H1 (cell line): Measurements from ENCODE around the gene C1QL2. TPM values are rescaled to one million over a fixed set of nuclear protein-coding genes. Genes with fewer than 3 reads are reported as not detected.

Experiments
- CTCF ChIA-PET: fragments of 300-600 bp; sonication (Branson Sonifier 250); formaldehyde crosslinking; loops from one replicate; lab custom pipeline; 2021; ENCODE audit not compliant: partially characterized antibody; lab: Charles Lee
- POLR2A ChIA-PET: fragments of 300-600 bp; sonication (Branson Sonifier 250); formaldehyde crosslinking; loops from one replicate; lab custom pipeline; 2021; ENCODE audit warnings: inconsistent platforms; ENCODE audit not compliant: partially characterized antibody; lab: Charles Lee
- DNase-seq, 2 experiments: peaks; one replicate each; pipeline versions ENCODE4 v3.0.0 to v3.0.0-alpha.2; 2010 to 2022; ENCODE audit warnings: low spot score in 2 of 2, low read depth in 1 of 2, mixed read lengths in 1 of 2
- FAIRE-seq: peaks from 2 replicates; lab custom pipeline; 2011; peaks lifted over from hg19 to GRCh38; lab: Jason Lieb, UNC
- H2AFZ ChIP-seq: 2 replicates; pipeline ENCODE4 v1.8.1; 2012; ENCODE audit warnings: low read length, inconsistent platforms
- H2AK5ac ChIP-seq: 2 replicates; pipeline ENCODE4 v1.6.1; 2013; ENCODE audit warnings: low read depth, low read length
- H2BK120ac ChIP-seq: replicated peaks from 2 replicates; pipeline ENCODE3; 2013; ENCODE audit warnings: low read depth, low read length, inconsistent platforms
- H2BK12ac ChIP-seq: 2 replicates; pipeline ENCODE4 v1.6.1; 2013; ENCODE audit warnings: low read depth, low read length
- H2BK15ac ChIP-seq: 2 replicates; pipeline ENCODE4 v1.6.1; 2013; ENCODE audit warnings: low read length
- H2BK20ac ChIP-seq: 2 replicates; pipeline ENCODE4 v1.6.1; 2013; ENCODE audit warnings: low read length
- H2BK5ac ChIP-seq: 2 replicates; pipeline ENCODE4 v1.6.1; 2013; ENCODE audit warnings: low read depth, low read length
- H3K14ac ChIP-seq: 2 replicates; pipeline ENCODE4 v1.6.1; 2013; ENCODE audit warnings: inconsistent platforms; ENCODE audit not compliant: insufficient read length
- H3K18ac ChIP-seq: 2 replicates; pipeline ENCODE4 v1.6.1; 2013; ENCODE audit warnings: low read length; ENCODE audit errors: extremely low read depth
- H3K23ac ChIP-seq: 2 replicates; pipeline ENCODE4 v1.6.1; 2013; ENCODE audit warnings: inconsistent platforms; ENCODE audit not compliant: insufficient read length
- H3K23me2 ChIP-seq: 2 replicates; pipeline ENCODE4 v1.6.1; 2013; ENCODE audit warnings: low read depth, low read length
- H3K27ac ChIP-seq: 2 replicates; pipeline ENCODE4 v1.6.1; 2011; ENCODE audit warnings: low read depth, low read length, inconsistent platforms
- H3K27me3 ChIP-seq, 4 experiments: replicated peaks in 1 of 4; 1 replicate in 1 of 4; 2 replicates in 3 of 4; pipeline versions ENCODE4 v1.6.1 to v1.8.1; 2011 to 2013; ENCODE audit warnings: low read length in 3 of 4, mild to moderate bottlenecking in 3 of 4, inconsistent platforms in 2 of 4, mixed read lengths in 2 of 4, moderate library complexity in 1 of 4; ENCODE audit not compliant: control insufficient read depth in 3 of 4, insufficient read depth in 3 of 4; ENCODE audit errors: extremely low read depth in 1 of 4
- H3K36me3 ChIP-seq, 4 experiments: 2 replicates each; pipeline versions ENCODE4 v1.6.1 to v1.8.1; 2011 to 2013; ENCODE audit warnings: mild to moderate bottlenecking in 4 of 4, low read length in 3 of 4, moderate library complexity in 2 of 4, control low read depth in 1 of 4, inconsistent platforms in 1 of 4; ENCODE audit not compliant: insufficient read depth in 4 of 4, control insufficient read depth in 2 of 4
- H3K4ac ChIP-seq: replicated peaks from 2 replicates; pipeline ENCODE3; 2013; ENCODE audit warnings: low read length, low read depth, mixed read lengths, inconsistent platforms; ENCODE audit not compliant: insufficient read length
- H3K4me1 ChIP-seq, 4 experiments: replicated peaks in 1 of 4; 1 replicate in 1 of 4; 2 replicates in 3 of 4; pipeline versions ENCODE4 v1.6.1 to v1.8.1; 2011 to 2013; ENCODE audit warnings: low read length in 3 of 4, inconsistent platforms in 2 of 4, mixed read lengths in 1 of 4; ENCODE audit not compliant: insufficient read depth in 4 of 4, control insufficient read depth in 3 of 4
- H3K4me2 ChIP-seq, 2 experiments: 2 replicates each; pipeline versions ENCODE4 v1.6.1 to v1.8.1; 2011 to 2013; ENCODE audit warnings: low read depth in 2 of 2, low read length in 2 of 2, control low read depth in 1 of 2, inconsistent platforms in 1 of 2, mild to moderate bottlenecking in 1 of 2; ENCODE audit not compliant: insufficient read depth in 1 of 2
- H3K4me3 ChIP-seq, 4 experiments: fragments of 200-600, 300-600 bp in 1 of 4; sonication (generic), shearing (Covaris generic), sonication (Bioruptor Twin) in 1 of 4; 2 replicates each; pipeline versions ENCODE4 v1.5.1 to v1.8.1; 2011 to 2016; ENCODE audit warnings: low read length in 4 of 4, low read depth in 3 of 4, control low read depth in 2 of 4, inconsistent platforms in 2 of 4, mild to moderate bottlenecking in 2 of 4, mixed read lengths in 1 of 4, moderate library complexity in 1 of 4; ENCODE audit not compliant: insufficient read depth in 2 of 4; ENCODE audit errors: extremely low read depth in 1 of 4
- H3K56ac ChIP-seq: replicated peaks from 2 replicates; pipeline ENCODE3; 2013; ENCODE audit warnings: low read depth, mild to moderate bottlenecking, mixed read lengths, low read length, inconsistent platforms; ENCODE audit not compliant: insufficient read length
- H3K79me1 ChIP-seq: 2 replicates; pipeline ENCODE4 v1.6.1; 2013; ENCODE audit warnings: low read depth, low read length, control low read depth
- H3K79me2 ChIP-seq, 2 experiments: 2 replicates each; pipeline versions ENCODE4 v1.6.1 to v1.8.1; 2012 to 2013; ENCODE audit warnings: low read length in 2 of 2, mild to moderate bottlenecking in 2 of 2, inconsistent platforms in 1 of 2; ENCODE audit not compliant: insufficient read depth in 2 of 2, control insufficient read depth in 1 of 2
- H3K9ac ChIP-seq, 4 experiments: replicated peaks in 1 of 4; 1 replicate in 1 of 4; 2 replicates in 3 of 4; pipeline versions ENCODE4 v1.6.1 to v1.8.1; 2011 to 2013; ENCODE audit warnings: low read depth in 3 of 4, low read length in 3 of 4, control low read depth in 2 of 4, mild to moderate bottlenecking in 2 of 4, moderate library complexity in 2 of 4, inconsistent platforms in 1 of 4; ENCODE audit errors: extremely low read depth in 1 of 4
- H3K9me3 ChIP-seq, 2 experiments: 2 replicates each; pipeline versions ENCODE4 v1.6.1 to v1.8.1; 2012 to 2013; ENCODE audit warnings: mild to moderate bottlenecking in 2 of 2, moderate library complexity in 2 of 2, control low read depth in 1 of 2, inconsistent platforms in 1 of 2, low read depth in 1 of 2, low read length in 1 of 2, mixed read lengths in 1 of 2; ENCODE audit not compliant: insufficient read depth in 2 of 2
- H4K20me1 ChIP-seq, 2 experiments: replicated peaks in 1 of 2; 2 replicates each; pipeline versions ENCODE3 to v1.8.1; 2011 to 2013; ENCODE audit warnings: inconsistent platforms in 2 of 2, low read length in 2 of 2, mild to moderate bottlenecking in 1 of 2; ENCODE audit not compliant: insufficient read depth in 2 of 2, control insufficient read depth in 1 of 2
- H4K5ac ChIP-seq: 2 replicates; pipeline ENCODE4 v1.6.1; 2013; ENCODE audit warnings: low read length, low read depth, mixed read lengths, inconsistent platforms; ENCODE audit not compliant: insufficient read length
- H4K8ac ChIP-seq: 2 replicates; pipeline ENCODE4 v1.8.0; 2013; ENCODE audit warnings: mild to moderate bottlenecking, moderate library complexity, low read length, inconsistent platforms; ENCODE audit not compliant: insufficient read depth; ENCODE audit errors: extremely low read depth
- H4K91ac ChIP-seq: replicated peaks from 2 replicates; pipeline ENCODE3; 2013; ENCODE audit warnings: low read length, mixed read lengths, inconsistent platforms; ENCODE audit not compliant: insufficient read length
- SUZ12 ChIP-seq: fragments of 200-600 bp; sonication (generic); IDR thresholded peaks from 2 replicates; pipeline ENCODE4 v1.6.1; 2012; ENCODE audit warnings: mild to moderate bottlenecking, inconsistent platforms, low read length, moderate library complexity, mixed read lengths
- ZNF274 ChIP-seq: IDR thresholded peaks from 2 replicates; pipeline ENCODE4 v1.7.0; 2012; ENCODE audit warnings: low read length, borderline replicate concordance; ENCODE audit errors: extremely low read depth
- WGBS, 2 experiments: shearing (Covaris generic) in 1 of 2; methylation state at CpG; one replicate each; pipeline versions ENCODE4 v1.1.6 to v1.1.7; 2013 to 2015; ENCODE audit warnings: low lambda C conversion rate in 2 of 2, mixed read lengths in 2 of 2, inconsistent platforms in 1 of 2, low coverage in 1 of 2, missing lambda C conversion rate in 1 of 2; ENCODE audit not compliant: insufficient replicate concordance in 2 of 2, insufficient coverage in 1 of 2, insufficient read length in 1 of 2; ENCODE audit errors: extremely low coverage in 1 of 2, missing lambda C conversion rate in 1 of 2; 5-methylcytosine and 5-hydroxymethylcytosine counted together
- polyA plus RNA-seq, 7 experiments: library from polyadenylated mRNA; depleted of rRNA in 3 of 7; stranded (reverse) in 5 of 7; unstranded in 2 of 7; fragments of >200 nt in 5 of 7; fragments of 200-250 nt in 2 of 7; gene quantifications; 1 replicate in 5 of 7; 2 replicates in 1 of 7; 4 replicates in 1 of 7; pipeline versions ENCODE4 v1.2.1 to v1.2.3, GENCODE V29; 2011 to 2013; ENCODE audit warnings: missing spikeins in 2 of 7, mixed read lengths in 2 of 7
- total RNA-seq: library from RNA; stranded (reverse); fragmentation: NEBNext Ultra II Directional; extraction: Animal tissue kit (Norgen Biotek cat#: 25700); gene quantifications from 2 replicates; pipeline ENCODE4 v1.2.1, GENCODE V29; 2021

Gene C1QL2
- total and polyA plus RNA-seq, 2 of the 8 experiments (the other 6 are each of a cell fraction or from before 2014, with no cell fraction given), result 0.80 to 0.88 TPM

- Histone ChIP-seq H3K4me2 (peak overlapping the region; percentile 57 to 58), H3K14ac (no peak overlapping the region), H3K4me1 (peaks cover 3 to 14% (median 7%) of the 10 kb centered on the region in 4 experiments; a peak in 5 of 7 replicates), H3K56ac (no peak overlapping the region), H3K79me2 (no peaks in the 10 kb centered on the region), H2AK5ac (0 out of 2 replicates have a peak overlapping the region, but pooled peaks have one; percentile 82), H3K18ac (peak overlapping the region; percentile 87; the same call in 1 of the 2 replicates), H3K9ac (no peak overlapping the region), H2BK20ac (peak overlapping the region; percentile 34; the same call in 1 of the 2 replicates), H2BK15ac (no peak overlapping the region), H4K91ac (peak overlapping the region; percentile 1), H4K8ac (no peak overlapping the region; the same call in 1 of the 2 replicates), H4K5ac (no peak overlapping the region), H3K9me3 (no peaks in the 10 kb centered on the region), H3K4ac (no peak overlapping the region), H2AFZ (no peak overlapping the region), H2BK12ac (no peak overlapping the region), H2BK5ac (peak overlapping the region; percentile 91; the same call in 1 of the 2 replicates), H3K79me1 (no peaks in the 10 kb centered on the region), H3K27ac (no peak overlapping the region; the same call in 1 of the 2 replicates), H3K23ac (no peak overlapping the region), H4K20me1 (no peaks in the 10 kb centered on the region), H3K27me3 (no peaks in the 10 kb centered on the region; a peak in 1 of 7 replicates), H3K4me3 (peak overlapping the region in 3 of 4 experiments; percentile 12 to 29 (median 29); a peak in 4 of 8 replicates), H3K23me2 (no peaks in the 10 kb centered on the region), H3K36me3 (no peaks in the 10 kb centered on the region), H2BK120ac (peak overlapping the region; percentile 4)
- CTCF ChIA-PET, result interaction anchor here (0.8 to 3.8 kb wide), 8 partner anchors 11 to 322 kb away, joined by 3 to 23 read pairs (median 4); no protein-coding TSS in a partner anchor
- no peak for DNase-seq
- no peak for TF ChIP-seq ZNF274
- TF ChIP-seq SUZ12, result no peak
- 14% methylated on average over 2 of the region's 2 CpGs; no CpG with 5 or more reads in 1 of the 2 experiments for WGBS, 2 experiments
- POLR2A ChIA-PET, result interaction anchor here (1.0 to 2.7 kb wide), 6 partner anchors 9 to 60 kb away, joined by 4 to 11 read pairs (median 5); no protein-coding TSS in a partner anchor
- no peak for FAIRE-seq
Measured at GRCh38 chr2:119195887-119196286, 37.3 kb upstream of the C1QL2 start.
